Measurements from ENCODE around the gene NEDD9.

Gene NEDD9

GRCh38 chr6:11139051-11139960 lies 93.2 kb downstream of the NEDD9 start:
- FAIRE-seq: no peak

- FAIRE-seq: no peak
These were observed 95.7 kb downstream of the NEDD9 start for GRCh38 chr6:11136809-11137208.
